ENCODE results near the gene SUPT6H. TPM values are rescaled to one million over a fixed set of nuclear protein-coding genes. Genes with fewer than 3 reads are reported as not detected.

The SUPT6H gene
- total and polyA plus RNA-seq, 2 experiments from 2014 or later, result 26.5 to 39.7 TPM

- no peak for DNase-seq
- Histone ChIP-seq H3K9ac (no peak overlapping the region), H3K4me3 (no peak overlapping the region), H3K79me2 (ENCODE audit: insufficient read depth) (no peaks in the 10 kb centered on the region), H3K36me3 (ENCODE audit: low read depth) (peaks cover 73% of the 10 kb centered on the region), H3K27ac (no peak overlapping the region), H3F3A (ENCODE audit: insufficient read depth) (peaks cover 4% of the 10 kb centered on the region; the same call in 1 of the 2 replicates), H4K20me1 (ENCODE audit: insufficient read depth) (no peaks in the 10 kb centered on the region), H3K4me2 (ENCODE audit: unreplicated experiment) (no peak overlapping the region), H2AFZ (no peak overlapping the region), H3K9me2 (ENCODE audit: insufficient read depth) (no peaks in the 10 kb centered on the region), H3K9me3 (ENCODE audit: low read depth) (no peaks in the 10 kb centered on the region), H3K4me1 (ENCODE audit: insufficient read depth) (no peaks in the 10 kb centered on the region), H3K27me3 (replicated peaks; ENCODE audit: insufficient read depth) (no peaks in the 10 kb centered on the region)
- WGBS, 2 experiments (ENCODE audit: low coverage in 1 of 2, low lambda C conversion rate in 2 of 2, missing lambda C conversion rate in 2 of 2), result 87% methylated on average over 3 of the region's 3 CpGs
- TF ChIP-seq EZH2 (IDR thresholded peaks at IDR 0.05; ENCODE audit: insufficient read depth, poor library complexity, severe bottlenecking), result no peak
- in situ Hi-C loops (cut with MboI), result no loop called here
Observed at GRCh38 chr17:28622186-28622585, 39.8 kb upstream of the SUPT6H start.

GRCh38 chr17:28623696-28624095 is 38.3 kb upstream of the SUPT6H start:
- in situ Hi-C loops (cut with MboI), result no loop called here
- H3K9me2 ChIP-seq (ENCODE audit: insufficient read depth), result no peaks in the 10 kb centered on the region
- H3K9ac ChIP-seq, result no peak overlapping the region
- H3K79me2 ChIP-seq (ENCODE audit: insufficient read depth), result no peaks in the 10 kb centered on the region
- no peaks in the 10 kb centered on the region for H3F3A ChIP-seq (ENCODE audit: insufficient read depth)
- H2AFZ ChIP-seq, result no peak overlapping the region
- H3K9me3 ChIP-seq (ENCODE audit: low read depth), result no peaks in the 10 kb centered on the region
- no peaks in the 10 kb centered on the region for H3K27me3 ChIP-seq (replicated peaks; ENCODE audit: insufficient read depth)
- no peak overlapping the region for H3K27ac ChIP-seq
- no peak for TF ChIP-seq EZH2 (IDR thresholded peaks at IDR 0.05; ENCODE audit: insufficient read depth, poor library complexity, severe bottlenecking)
- no peak for TF ChIP-seq EZH2phosphoT487 (IDR thresholded peaks at IDR 0.05; ENCODE audit: insufficient read depth, low read depth)
- H3K4me1 ChIP-seq (ENCODE audit: insufficient read depth), result no peaks in the 10 kb centered on the region
- no peak for DNase-seq
- H3K4me3 ChIP-seq, result no peak overlapping the region
- H4K20me1 ChIP-seq (ENCODE audit: insufficient read depth), result no peaks in the 10 kb centered on the region
- 78 to 81% methylated on average over 4 of the region's 4 CpGs for WGBS, 2 experiments (ENCODE audit: low coverage in 1 of 2, low lambda C conversion rate in 2 of 2, missing lambda C conversion rate in 2 of 2)
- no peak overlapping the region for H3K4me2 ChIP-seq (ENCODE audit: unreplicated experiment)
- H3K36me3 ChIP-seq (ENCODE audit: low read depth), result peaks cover 66% of the 10 kb centered on the region

DNA sequence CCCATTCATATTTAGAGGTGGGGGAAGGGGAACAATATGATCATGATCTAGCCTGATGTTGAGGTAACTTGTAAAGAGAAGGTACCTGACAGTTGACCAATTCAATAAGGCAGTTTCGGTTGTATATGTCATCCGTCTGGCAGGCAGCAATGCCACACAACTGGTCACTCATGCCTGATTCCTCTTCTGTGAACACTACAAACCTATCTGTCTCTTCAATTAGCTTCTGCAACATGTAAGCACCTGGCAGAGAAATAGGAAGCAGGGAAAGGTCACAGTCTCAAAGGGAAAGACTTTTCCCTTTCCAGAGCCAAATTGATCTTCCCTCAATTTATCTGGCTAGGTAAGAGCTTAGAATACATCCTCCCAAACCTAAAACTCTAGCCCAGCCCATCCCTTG is 37.9 kb upstream of the SUPT6H start:
- no peak overlapping the region for H3K4me2 ChIP-seq (ENCODE audit: unreplicated experiment)
- in situ Hi-C loops (cut with MboI), result no loop called here

DNA sequence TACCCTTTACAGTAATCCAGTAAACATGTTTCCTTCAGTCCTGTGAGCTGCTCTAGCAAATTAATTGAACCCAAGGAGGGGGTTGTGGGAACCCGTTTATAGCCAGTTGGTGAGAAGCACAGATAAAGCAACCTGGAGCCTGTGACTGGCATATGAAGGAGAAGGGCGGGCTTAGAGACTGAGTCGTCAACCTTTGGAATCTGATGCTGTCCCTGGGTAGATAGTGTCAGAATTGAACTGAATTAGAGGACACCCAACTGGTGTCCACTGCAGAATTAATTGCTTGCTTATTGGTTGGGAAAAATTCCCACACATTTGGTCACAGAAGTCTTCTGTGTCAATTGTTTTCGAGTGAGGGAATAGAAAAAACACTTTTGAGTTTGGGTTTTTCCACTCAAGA is 35.2 kb upstream of the SUPT6H start:
- no peaks in the 10 kb centered on the region for H3K27me3 ChIP-seq (replicated peaks; ENCODE audit: insufficient read depth)

More for the DNA sequence above, 37.9 kb upstream of the SUPT6H start:
- Histone ChIP-seq H3K4me1 (ENCODE audit: insufficient read depth) (no peaks in the 10 kb centered on the region), H3K79me2 (ENCODE audit: insufficient read depth) (no peaks in the 10 kb centered on the region), H3K9me2 (ENCODE audit: insufficient read depth) (no peaks in the 10 kb centered on the region), H3K27ac (no peak overlapping the region), H3K27me3 (replicated peaks; ENCODE audit: insufficient read depth) (no peaks in the 10 kb centered on the region), H3K9ac (no peak overlapping the region), H3K36me3 (ENCODE audit: low read depth) (peaks cover 61% of the 10 kb centered on the region), H3K4me3 (no peak overlapping the region), H4K20me1 (ENCODE audit: insufficient read depth) (no peaks in the 10 kb centered on the region), H2AFZ (no peak overlapping the region), H3K9me3 (ENCODE audit: low read depth) (no peaks in the 10 kb centered on the region), H3F3A (ENCODE audit: insufficient read depth) (no peaks in the 10 kb centered on the region)
- no peak for TF ChIP-seq EZH2 (IDR thresholded peaks at IDR 0.05; ENCODE audit: insufficient read depth, poor library complexity, severe bottlenecking)
- DNase-seq, result no peak
- 89 to 95% methylated on average over 2 of the region's 2 CpGs for WGBS, 2 experiments (ENCODE audit: low coverage in 1 of 2, low lambda C conversion rate in 2 of 2, missing lambda C conversion rate in 2 of 2)

More for the DNA sequence above, 35.2 kb upstream of the SUPT6H start:
- no peaks in the 10 kb centered on the region for H3K9me2 ChIP-seq (ENCODE audit: insufficient read depth)
- no peak overlapping the region for H3K27ac ChIP-seq
- no peaks in the 10 kb centered on the region for H4K20me1 ChIP-seq (ENCODE audit: insufficient read depth)
- H3F3A ChIP-seq (ENCODE audit: insufficient read depth), result no peaks in the 10 kb centered on the region
- TF ChIP-seq EZH2phosphoT487 (IDR thresholded peaks at IDR 0.05; ENCODE audit: insufficient read depth, low read depth) (no peak), EZH2 (IDR thresholded peaks at IDR 0.05; ENCODE audit: insufficient read depth, poor library complexity, severe bottlenecking) (no peak)
- H2AFZ ChIP-seq, result no peak overlapping the region
- DNase-seq, result no peak
- no peaks in the 10 kb centered on the region for H3K4me1 ChIP-seq (ENCODE audit: insufficient read depth)
- no peak overlapping the region for H3K4me3 ChIP-seq
- H3K79me2 ChIP-seq (ENCODE audit: insufficient read depth), result no peaks in the 10 kb centered on the region
- H3K4me2 ChIP-seq (ENCODE audit: unreplicated experiment), result no peak overlapping the region
- 78 to 86% methylated on average over 4 of the region's 4 CpGs for WGBS, 2 experiments (ENCODE audit: low coverage in 1 of 2, low lambda C conversion rate in 2 of 2, missing lambda C conversion rate in 2 of 2)
- H3K9ac ChIP-seq, result no peak overlapping the region
- H3K36me3 ChIP-seq (ENCODE audit: low read depth), result peaks cover 54% of the 10 kb centered on the region
- H3K9me3 ChIP-seq (ENCODE audit: low read depth), result no peaks in the 10 kb centered on the region
- in situ Hi-C loops (cut with MboI), result no loop called here
